Liver (tissue), 9 donors: ENCODE results near the gene MAPK8IP3. TPM values are rescaled to one million over a fixed set of nuclear protein-coding genes. Genes with fewer than 3 reads are reported as not detected.

Experiments used
- DNase-seq: peaks from one replicate; pipeline ENCODE4 v3.0.0-alpha.2; 2017; ENCODE audit warnings: low spot score
- H3K27ac ChIP-seq, 2 donors: one replicate each; pipeline ENCODE4 v1.7.0; 2013; ENCODE audit warnings: inconsistent platforms in 2 of 2, low read length in 2 of 2, control low read depth in 1 of 2, low read depth in 1 of 2, mild to moderate bottlenecking in 1 of 2
- H3K27me3 ChIP-seq, 4 donors: one replicate each; pipeline versions ENCODE4 v1.6.1 to v1.7.0; 2013; ENCODE audit warnings: low read length in 3 of 4, inconsistent platforms in 1 of 4, mild to moderate bottlenecking in 1 of 4, moderate library complexity in 1 of 4; ENCODE audit not compliant: control insufficient read depth in 4 of 4, insufficient read depth in 4 of 4
- H3K36me3 ChIP-seq, 4 donors: one replicate each; pipeline versions ENCODE4 v1.6.1 to v1.7.0; 2013; ENCODE audit warnings: low read length in 3 of 4, mild to moderate bottlenecking in 3 of 4, low read depth in 1 of 4, moderate library complexity in 1 of 4; ENCODE audit not compliant: control insufficient read depth in 4 of 4, insufficient read depth in 3 of 4
- H3K4me1 ChIP-seq, 4 donors: one replicate each; pipeline versions ENCODE4 v1.6.1 to v1.7.0; 2013; ENCODE audit warnings: low read length in 3 of 4, mild to moderate bottlenecking in 3 of 4, moderate library complexity in 1 of 4; ENCODE audit not compliant: control insufficient read depth in 4 of 4, insufficient read depth in 4 of 4
- H3K4me3 ChIP-seq, 3 donors: one replicate each; pipeline versions ENCODE4 v1.6.1 to v1.7.0; 2013; ENCODE audit warnings: low read length in 3 of 3, control low read depth in 1 of 3, low read depth in 1 of 3, mild to moderate bottlenecking in 1 of 3
- H3K9ac ChIP-seq, 2 donors: one replicate each; pipeline ENCODE4 v1.7.0; 2013; ENCODE audit warnings: low read length in 2 of 2, mild to moderate bottlenecking in 2 of 2, moderate library complexity in 2 of 2, control low read depth in 1 of 2, low read depth in 1 of 2
- H3K9me3 ChIP-seq, 4 donors: one replicate each; pipeline versions ENCODE4 v1.6.1 to v1.7.0; 2013; ENCODE audit warnings: low read length in 3 of 4; ENCODE audit not compliant: control insufficient read depth in 4 of 4
- ATF3 ChIP-seq: IDR thresholded peaks from 2 replicates; pipeline ENCODE4 v1.6.1; 2016; ENCODE audit warnings: antibody characterized with exemption
- CTCF ChIP-seq: fragments of 150-350 bp; IDR thresholded peaks from 2 replicates; pipeline ENCODE4 v1.5.1; 2017; ENCODE audit warnings: improper control_type of control experiment, low read depth, low read length; ENCODE audit not compliant: missing input control
- EGR1 ChIP-seq, 2 donors: IDR thresholded peaks; 2 replicates each; pipeline ENCODE4 v1.6.1; 2016 to 2018; ENCODE audit warnings: antibody characterized with exemption in 2 of 2, low read depth in 2 of 2
- FOXA1 ChIP-seq: IDR thresholded peaks from 2 replicates; pipeline ENCODE4 v1.6.1; 2016; ENCODE audit warnings: antibody characterized with exemption
- FOXA2 ChIP-seq: IDR thresholded peaks from 2 replicates; pipeline ENCODE4 v1.6.1; 2016; ENCODE audit warnings: antibody characterized with exemption
- GABPA ChIP-seq, 2 donors: IDR thresholded peaks in 1 of 2; conservative IDR thresholded peaks in 1 of 2; 2 replicates each; pipeline ENCODE4 v1.6.1; 2016; ENCODE audit warnings: antibody characterized with exemption in 2 of 2, mild to moderate bottlenecking in 1 of 2, moderate library complexity in 1 of 2
- HNF4A ChIP-seq, 2 donors: conservative IDR thresholded peaks; 2 replicates each; pipeline ENCODE4 v1.6.1; 2016; ENCODE audit warnings: antibody characterized with exemption in 2 of 2, mild to moderate bottlenecking in 2 of 2
- HNF4G ChIP-seq: IDR thresholded peaks from 2 replicates; pipeline ENCODE4 v1.6.1; 2016; ENCODE audit warnings: antibody characterized with exemption
- JUND ChIP-seq, 2 donors: IDR thresholded peaks; 2 replicates each; pipeline ENCODE4 v1.6.1; 2016; ENCODE audit warnings: antibody characterized with exemption in 2 of 2
- NR2F2 ChIP-seq: IDR thresholded peaks from 2 replicates; pipeline ENCODE4 v1.6.1; 2016; ENCODE audit warnings: antibody characterized with exemption
- RAD21 ChIP-seq, 2 donors: IDR thresholded peaks; 2 replicates each; pipeline ENCODE4 v1.6.1; 2016; ENCODE audit warnings: antibody characterized with exemption in 2 of 2, mild to moderate bottlenecking in 2 of 2
- REST ChIP-seq: IDR thresholded peaks from 2 replicates; pipeline ENCODE4 v1.6.1; 2016; ENCODE audit warnings: antibody characterized with exemption, mild to moderate bottlenecking
- RXRA ChIP-seq, 2 donors: IDR thresholded peaks; 2 replicates each; pipeline ENCODE4 v1.6.1; 2017 to 2018; ENCODE audit warnings: antibody characterized with exemption in 2 of 2, mild to moderate bottlenecking in 1 of 2
- SP1 ChIP-seq: IDR thresholded peaks from 2 replicates; pipeline ENCODE4 v1.6.1; 2018; ENCODE audit warnings: antibody characterized with exemption, mild to moderate bottlenecking
- TAF1 ChIP-seq: conservative IDR thresholded peaks from 2 replicates; pipeline ENCODE4 v1.6.1; 2016; ENCODE audit warnings: antibody characterized with exemption, mild to moderate bottlenecking
- YY1 ChIP-seq: IDR thresholded peaks from 2 replicates; pipeline ENCODE4 v1.6.1; 2016; ENCODE audit warnings: antibody characterized with exemption, mild to moderate bottlenecking
- ZBTB33 ChIP-seq: IDR thresholded peaks from 2 replicates; pipeline ENCODE4 v1.6.1; 2016; ENCODE audit warnings: antibody characterized with exemption
- WGBS: extraction: QIAGEN DNeasy Blood & Tissue Kit; methylation state at CpG from one replicate; pipeline ENCODE4 v1.1.7; 2013; 5-methylcytosine and 5-hydroxymethylcytosine counted together
- polyA plus RNA-seq, 2 donors: library from polyadenylated mRNA; stranded (reverse) in 1 of 2; unstranded in 1 of 2; fragments of 200-250 nt in 1 of 2; fragments of >200 nt in 1 of 2; fragmentation: Nextera tagmentation in 1 of 2; extraction: Ambion mirVana in 1 of 2; gene quantifications; one replicate each; pipeline versions ENCODE4 v1.2.1 to v1.2.3, GENCODE V29; 2013 to 2015
- total RNA-seq, 2 donors: library from RNA; depleted of rRNA; stranded (reverse); fragments of >200 nt; gene quantifications; one replicate each; pipeline ENCODE4 v1.2.3, GENCODE V29; 2014
- TF ChIP-seq, protein P1 (sequence below): IDR thresholded peaks from 2 replicates; pipeline ENCODE4 v1.6.1; 2016; ENCODE audit warnings: antibody characterized with exemption
- donor health status: healthy.
- donor health status: healthy.
- donor health status: healthy.
- donor health status: healthy.
- donor health status: healthy.

The MAPK8IP3 gene
- total and polyA plus RNA-seq, 4 donors, result 4.1 to 43.0 (median 9.3) TPM

DNA sequence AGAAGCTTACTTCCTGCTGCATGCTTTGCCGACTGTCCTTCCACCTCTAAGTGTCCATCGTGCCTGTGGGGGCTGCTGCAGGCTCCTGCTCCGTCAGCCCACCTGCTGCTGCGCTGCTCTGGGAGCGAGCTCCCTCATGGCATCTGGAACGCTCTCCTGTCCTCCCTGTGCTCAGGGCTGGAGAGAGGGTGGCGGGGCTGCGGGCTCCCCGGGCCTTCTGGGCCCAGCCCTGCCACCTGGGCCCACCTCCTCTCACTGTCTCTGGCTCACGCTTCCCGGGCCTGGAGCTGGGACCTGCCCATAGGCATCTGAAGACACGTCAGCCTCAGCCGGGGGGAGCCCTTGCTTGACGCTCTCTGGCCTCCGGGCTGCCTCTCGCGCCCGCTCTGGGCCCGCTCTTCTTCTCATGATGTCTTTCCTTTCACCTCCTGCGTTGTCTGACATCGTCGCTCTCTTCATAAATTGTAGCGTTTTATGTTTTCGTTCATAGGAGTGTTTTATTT is 38.4 kb downstream of the MAPK8IP3 start:
- TF ChIP-seq YY1 (no peak), RXRA (IDR thresholded peaks at IDR 0.05) (no peak), EGR1 (IDR thresholded peaks at IDR 0.05; ENCODE audit: low read depth in 2 of 2) (no peak)
- Histone ChIP-seq H3K4me3 (no peak overlapping the region), H3K9ac (no peak overlapping the region), H3K4me1 (no peaks in the 10 kb centered on the region), H3K27ac (no peak overlapping the region), H3K27me3 (no peaks in the 10 kb centered on the region), H3K9me3 (no peaks in the 10 kb centered on the region), H3K36me3 (peaks cover 6 to 62% (median 22%) of the 10 kb centered on the region in 4 donors)
- no peak for DNase-seq
- 95% methylated on average over 24 of the region's 24 CpGs for WGBS

GRCh38 chr16:1745181-1745899 is 39.3 kb downstream of the MAPK8IP3 start:
- H3K4me3 ChIP-seq, result no peak overlapping the region
- H3K27ac ChIP-seq, result no peak overlapping the region
- H3K36me3 ChIP-seq, result peaks cover 6 to 64% (median 24%) of the 10 kb centered on the region in 4 donors
- H3K4me1 ChIP-seq, result no peaks in the 10 kb centered on the region
- H3K9me3 ChIP-seq, result no peaks in the 10 kb centered on the region
- WGBS, result 95% methylated on average over 25 of the region's 25 CpGs
- TF ChIP-seq NR2F2 (no peak), GABPA (IDR thresholded peaks at IDR 0.05 in 1 of 2, conservative IDR thresholded peaks at IDR 0.05 in 1 of 2) (no peak), ATF3 (no peak), CTCF (no peak), HNF4A (conservative IDR thresholded peaks at IDR 0.05) (no peak), FOXA1 (no peak), RAD21 (IDR thresholded peaks at IDR 0.05) (no peak), REST (no peak), JUND (IDR thresholded peaks at IDR 0.05) (no peak), TAF1 (no peak), ZBTB33 (no peak), EGR1 (IDR thresholded peaks at IDR 0.05; ENCODE audit: low read depth in 2 of 2) (no peak), HNF4G (no peak), FOXA2 (no peak), SP1 (no peak), YY1 (no peak), RXRA (IDR thresholded peaks at IDR 0.05) (no peak)
- TF ChIP-seq, protein P1, sequence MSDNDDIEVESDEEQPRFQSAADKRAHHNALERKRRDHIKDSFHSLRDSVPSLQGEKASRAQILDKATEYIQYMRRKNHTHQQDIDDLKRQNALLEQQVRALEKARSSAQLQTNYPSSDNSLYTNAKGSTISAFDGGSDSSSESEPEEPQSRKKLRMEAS, result no peak
- no peaks in the 10 kb centered on the region for H3K27me3 ChIP-seq
- H3K9ac ChIP-seq, result no peak overlapping the region
- DNase-seq, result no peak
